ENCODE data around the gene ERGIC2. TPM values are rescaled to one million over a fixed set of nuclear protein-coding genes. Genes with fewer than 3 reads are reported as not detected.

The ERGIC2 gene
- total and polyA plus RNA-seq, 2 donors (not counting 1 experiment from before 2014, with no cell fraction given): 67.9 to 82.5 TPM

GRCh38 chr12:29337325-29337724 is 43.6 kb downstream of the ERGIC2 start:
- Histone ChIP-seq H3K36me3 (ENCODE audit: control insufficient read depth, insufficient read depth, low read length) (no peaks in the 10 kb centered on the region), H3K79me2 (ENCODE audit: control insufficient read depth, insufficient read depth, low read length) (no peaks in the 10 kb centered on the region), H3K4me2 (ENCODE audit: extremely low read depth, insufficient read depth, low read length) (no peak overlapping the region), H3K9me3 (ENCODE audit: control insufficient read depth, insufficient read depth, low read depth, low read length) (no peaks in the 10 kb centered on the region), H3K9ac (ENCODE audit: insufficient read depth, low read length) (no peak overlapping the region), H4K20me1 (ENCODE audit: control insufficient read depth, extremely low read depth, insufficient read depth, low read length) (no peaks in the 10 kb centered on the region), H2AFZ (ENCODE audit: low read length) (no peak overlapping the region), H3K4me3 (replicated peaks in 1 of 4; ENCODE audit: control extremely low read depth in 1 of 4, insufficient read depth in 1 of 4, low read depth in 3 of 4, low read length in 4 of 4) (no peak overlapping the region), H3K4me1 (ENCODE audit: control insufficient read depth, extremely low read depth, insufficient read depth, low read length) (no peaks in the 10 kb centered on the region), H3K27me3 (ENCODE audit: control insufficient read depth, insufficient read depth, low read length) (no peaks in the 10 kb centered on the region), H3K27ac (ENCODE audit: insufficient read depth, low read length) (no peak overlapping the region)
- no peak for DNase-seq (ENCODE audit: low read depth in 2 of 2)
- no peak for TF ChIP-seq EZH2 (IDR thresholded peaks at IDR 0.05; ENCODE audit: low read length, missing control alignments)
- no peak for TF ChIP-seq CTCF (conservative IDR thresholded peaks at IDR 0.05 in 1 of 2, IDR thresholded peaks at IDR 0.05 in 1 of 2; ENCODE audit: low read depth in 1 of 2, low read length in 2 of 2)

DNA sequence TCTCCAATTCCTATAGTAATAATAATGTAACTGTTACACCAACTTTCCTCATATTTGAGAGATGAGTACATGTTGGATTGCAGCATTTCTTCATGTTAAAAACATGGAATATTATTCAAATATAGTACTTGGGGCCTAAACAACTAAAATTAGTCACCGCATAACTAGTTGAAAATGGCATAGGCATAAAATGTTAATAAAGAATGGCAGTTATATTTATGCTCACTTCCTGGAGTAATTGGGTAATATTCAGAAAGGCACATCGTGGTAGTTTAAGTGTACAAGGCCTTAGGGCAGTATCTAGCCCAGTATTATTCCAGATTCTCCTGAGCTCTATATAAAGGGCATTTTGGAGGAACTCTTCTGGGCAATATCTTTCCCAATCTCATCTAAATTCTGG is 46.0 kb downstream of the ERGIC2 start:
- Histone ChIP-seq H3K79me2 (ENCODE audit: control insufficient read depth, insufficient read depth, low read length) (no peaks in the 10 kb centered on the region), H3K4me2 (ENCODE audit: extremely low read depth, insufficient read depth, low read length) (no peak overlapping the region), H3K9ac (ENCODE audit: insufficient read depth, low read length) (no peak overlapping the region), H3K27me3 (ENCODE audit: control insufficient read depth, insufficient read depth, low read length) (no peaks in the 10 kb centered on the region), H3K36me3 (ENCODE audit: control insufficient read depth, insufficient read depth, low read length) (no peaks in the 10 kb centered on the region), H3K4me3 (replicated peaks in 1 of 4; ENCODE audit: control extremely low read depth in 1 of 4, insufficient read depth in 1 of 4, low read depth in 3 of 4, low read length in 4 of 4) (no peak overlapping the region), H3K4me1 (ENCODE audit: control insufficient read depth, extremely low read depth, insufficient read depth, low read length) (no peaks in the 10 kb centered on the region), H3K27ac (ENCODE audit: insufficient read depth, low read length) (no peak overlapping the region), H3K9me3 (ENCODE audit: control insufficient read depth, insufficient read depth, low read depth, low read length) (no peaks in the 10 kb centered on the region), H2AFZ (ENCODE audit: low read length) (no peak overlapping the region), H4K20me1 (ENCODE audit: control insufficient read depth, extremely low read depth, insufficient read depth, low read length) (no peaks in the 10 kb centered on the region)
- no peak for TF ChIP-seq EZH2 (IDR thresholded peaks at IDR 0.05; ENCODE audit: low read length, missing control alignments)
- no peak for TF ChIP-seq CTCF (conservative IDR thresholded peaks at IDR 0.05 in 1 of 2, IDR thresholded peaks at IDR 0.05 in 1 of 2; ENCODE audit: low read depth in 1 of 2, low read length in 2 of 2)
- DNase-seq (ENCODE audit: low read depth in 2 of 2): peak in 1 of 2 donors; percentile 10

DNA sequence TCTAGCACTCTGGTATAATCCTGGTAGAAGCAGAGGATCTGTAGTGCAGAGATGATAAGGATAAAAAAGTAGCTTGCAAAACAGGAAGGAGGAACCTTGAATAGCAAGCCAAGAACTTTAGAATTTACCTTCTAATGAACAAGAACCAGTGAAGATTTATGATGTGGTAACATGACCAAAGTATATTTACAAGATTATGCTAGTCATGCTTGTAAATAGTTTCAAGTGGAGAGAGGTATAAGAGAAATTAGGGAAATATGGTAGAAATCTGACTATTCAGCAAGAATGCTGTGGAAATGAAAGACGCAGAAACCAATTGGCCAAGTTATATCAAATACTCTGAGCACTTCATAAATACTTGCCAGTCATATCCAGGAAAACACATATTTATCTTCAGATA is 47.8 kb downstream of the ERGIC2 start:
- Histone ChIP-seq H3K9ac (ENCODE audit: insufficient read depth, low read length) (no peak overlapping the region), H3K4me2 (ENCODE audit: extremely low read depth, insufficient read depth, low read length) (no peak overlapping the region), H3K27ac (ENCODE audit: insufficient read depth, low read length) (no peak overlapping the region), H3K36me3 (ENCODE audit: control insufficient read depth, insufficient read depth, low read length) (no peaks in the 10 kb centered on the region), H3K9me3 (ENCODE audit: control insufficient read depth, insufficient read depth, low read depth, low read length) (no peaks in the 10 kb centered on the region), H4K20me1 (ENCODE audit: control insufficient read depth, extremely low read depth, insufficient read depth, low read length) (no peaks in the 10 kb centered on the region), H2AFZ (ENCODE audit: low read length) (no peak overlapping the region), H3K4me3 (replicated peaks in 1 of 4; ENCODE audit: control extremely low read depth in 1 of 4, insufficient read depth in 1 of 4, low read depth in 3 of 4, low read length in 4 of 4) (no peak overlapping the region), H3K4me1 (ENCODE audit: control insufficient read depth, extremely low read depth, insufficient read depth, low read length) (no peaks in the 10 kb centered on the region), H3K27me3 (ENCODE audit: control insufficient read depth, insufficient read depth, low read length) (no peaks in the 10 kb centered on the region), H3K79me2 (ENCODE audit: control insufficient read depth, insufficient read depth, low read length) (no peaks in the 10 kb centered on the region)
- TF ChIP-seq EZH2 (IDR thresholded peaks at IDR 0.05; ENCODE audit: low read length, missing control alignments): no peak
- TF ChIP-seq CTCF (conservative IDR thresholded peaks at IDR 0.05 in 1 of 2, IDR thresholded peaks at IDR 0.05 in 1 of 2; ENCODE audit: low read depth in 1 of 2, low read length in 2 of 2): no peak
- no peak for DNase-seq (ENCODE audit: low read depth in 2 of 2)
